Muscle of leg (tissue), 11 donors: ENCODE data around the gene RHOBTB3. TPM values are rescaled to one million over a fixed set of nuclear protein-coding genes. Genes with fewer than 3 reads are reported as not detected.

Experiments used
- DNase-seq: peaks from one replicate; pipeline ENCODE4 v3.0.0; 2013
- H3K27ac ChIP-seq: one replicate; pipeline ENCODE4 v1.5.1; 2013; ENCODE audit warnings: mild to moderate bottlenecking, low read length, control low read depth
- H3K27me3 ChIP-seq: one replicate; pipeline ENCODE4 v1.6.1; 2013; ENCODE audit warnings: low read length; ENCODE audit not compliant: control insufficient read depth, insufficient read depth
- H3K36me3 ChIP-seq: one replicate; pipeline ENCODE4 v1.6.1; 2013; ENCODE audit warnings: low read length; ENCODE audit not compliant: control insufficient read depth, insufficient read depth
- H3K4me1 ChIP-seq: one replicate; pipeline ENCODE4 v1.6.1; 2013; ENCODE audit warnings: low read length; ENCODE audit not compliant: control insufficient read depth, insufficient read depth
- H3K4me3 ChIP-seq: one replicate; pipeline ENCODE4 v1.5.1; 2013; ENCODE audit warnings: low read length, control low read depth
- H3K9me3 ChIP-seq: replicated peaks from 2 replicates; pipeline ENCODE4 v1.6.1; 2013; ENCODE audit warnings: low read depth, low read length; ENCODE audit not compliant: control insufficient read depth
- WGBS: methylation state at CpG from one replicate; pipeline ENCODE4 v1.1.5; 2013; ENCODE audit warnings: missing lambda C conversion rate; ENCODE audit not compliant: insufficient coverage; 5-methylcytosine and 5-hydroxymethylcytosine counted together
- polyA plus RNA-seq, 8 donors: library from polyadenylated mRNA; unstranded; fragments of 120-200 nt; gene quantifications; one replicate each; pipeline versions ENCODE4 v1.2.1 to v1.2.3, GENCODE V29; 2013; ENCODE audit warnings: inconsistent platforms in 1 of 8, low replicate concordance in 1 of 8; ENCODE audit not compliant: insufficient read length in 8 of 8, insufficient read depth in 1 of 8
- total RNA-seq: library from RNA; stranded (reverse); fragments of 120-200 nt; gene quantifications from one replicate; pipeline ENCODE4 v1.2.4, GENCODE V29; 2013

Gene RHOBTB3
- total and polyA plus RNA-seq, 9 donors: 63.6 to 153 (median 91.2) TPM

DNA sequence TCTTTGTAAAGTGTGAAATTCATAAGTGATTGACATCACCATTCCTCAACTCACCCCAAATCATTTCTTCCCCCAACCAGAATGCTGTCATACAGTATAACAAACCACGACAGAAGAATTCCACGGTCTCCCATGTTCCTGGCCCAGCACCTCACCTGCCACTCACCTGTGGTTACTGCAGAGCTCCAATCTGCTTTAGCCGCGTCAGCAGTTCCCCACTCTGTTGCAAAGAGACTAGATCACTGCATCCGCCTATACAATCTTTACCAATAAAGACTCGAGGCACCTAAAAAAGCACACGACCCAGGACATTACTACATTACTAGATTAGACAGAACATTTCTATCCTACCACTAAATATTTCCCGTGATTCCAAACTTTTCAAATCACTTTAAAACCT, 85.2 kb downstream of the RHOBTB3 start:
- Histone ChIP-seq H3K27me3 (no peaks in the 10 kb centered on the region), H3K27ac (no peak overlapping the region), H3K36me3 (peaks cover 7% of the 10 kb centered on the region), H3K4me3 (no peak overlapping the region), H3K4me1 (peaks cover 17% of the 10 kb centered on the region), H3K9me3 (no peaks in the 10 kb centered on the region)
- WGBS: 90% methylated on average over 7 of the region's 8 CpGs
- no peak for DNase-seq

GRCh38 chr5:95816776-95817175, 85.6 kb downstream of the RHOBTB3 start:
- WGBS: no CpG with 5 or more reads among the region's 4 CpGs
- peaks cover 7% of the 10 kb centered on the region for H3K36me3 ChIP-seq
- no peaks in the 10 kb centered on the region for H3K27me3 ChIP-seq
- no peak overlapping the region for H3K27ac ChIP-seq
- no peaks in the 10 kb centered on the region for H3K9me3 ChIP-seq
- DNase-seq: no peak
- no peak overlapping the region for H3K4me3 ChIP-seq
- peaks cover 21% of the 10 kb centered on the region for H3K4me1 ChIP-seq

DNA sequence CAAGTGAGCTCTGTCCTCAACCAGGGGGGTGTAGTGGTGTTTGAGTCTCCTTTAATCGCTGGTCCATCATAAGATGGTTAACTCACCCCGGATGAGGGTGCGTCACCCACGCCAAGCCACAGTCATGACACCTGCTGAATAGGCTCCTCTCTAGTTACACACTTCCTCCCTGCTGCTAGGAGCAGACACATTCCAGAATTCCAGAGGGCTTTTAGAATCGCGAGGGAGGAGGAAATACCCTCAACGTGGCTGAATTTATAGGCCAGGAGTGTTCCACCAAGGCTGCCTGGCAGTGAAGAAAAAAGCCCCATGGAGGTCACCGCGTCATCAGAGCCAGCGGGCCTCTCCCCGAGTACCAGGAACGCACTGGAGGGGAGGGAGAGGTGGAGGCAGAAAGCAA, 86.3 kb downstream of the RHOBTB3 start:
- 35% methylated on average over 11 of the region's 12 CpGs for WGBS
- Histone ChIP-seq H3K36me3 (peaks cover 7% of the 10 kb centered on the region), H3K4me1 (peaks cover 21% of the 10 kb centered on the region), H3K27ac (no peak overlapping the region), H3K27me3 (no peaks in the 10 kb centered on the region), H3K4me3 (no peak overlapping the region), H3K9me3 (no peaks in the 10 kb centered on the region)
- DNase-seq: no peak

GRCh38 chr5:95818181-95819147, 87.3 kb downstream of the RHOBTB3 start:
- peaks cover 26% of the 10 kb centered on the region for H3K4me1 ChIP-seq
- H3K9me3 ChIP-seq: no peaks in the 10 kb centered on the region
- no peak overlapping the region for H3K4me3 ChIP-seq
- peaks cover 7% of the 10 kb centered on the region for H3K36me3 ChIP-seq
- no peaks in the 10 kb centered on the region for H3K27me3 ChIP-seq
- no peak overlapping the region for H3K27ac ChIP-seq
- 63% methylated on average over 10 of the region's 14 CpGs for WGBS
- peak; percentile 55 for DNase-seq

DNA sequence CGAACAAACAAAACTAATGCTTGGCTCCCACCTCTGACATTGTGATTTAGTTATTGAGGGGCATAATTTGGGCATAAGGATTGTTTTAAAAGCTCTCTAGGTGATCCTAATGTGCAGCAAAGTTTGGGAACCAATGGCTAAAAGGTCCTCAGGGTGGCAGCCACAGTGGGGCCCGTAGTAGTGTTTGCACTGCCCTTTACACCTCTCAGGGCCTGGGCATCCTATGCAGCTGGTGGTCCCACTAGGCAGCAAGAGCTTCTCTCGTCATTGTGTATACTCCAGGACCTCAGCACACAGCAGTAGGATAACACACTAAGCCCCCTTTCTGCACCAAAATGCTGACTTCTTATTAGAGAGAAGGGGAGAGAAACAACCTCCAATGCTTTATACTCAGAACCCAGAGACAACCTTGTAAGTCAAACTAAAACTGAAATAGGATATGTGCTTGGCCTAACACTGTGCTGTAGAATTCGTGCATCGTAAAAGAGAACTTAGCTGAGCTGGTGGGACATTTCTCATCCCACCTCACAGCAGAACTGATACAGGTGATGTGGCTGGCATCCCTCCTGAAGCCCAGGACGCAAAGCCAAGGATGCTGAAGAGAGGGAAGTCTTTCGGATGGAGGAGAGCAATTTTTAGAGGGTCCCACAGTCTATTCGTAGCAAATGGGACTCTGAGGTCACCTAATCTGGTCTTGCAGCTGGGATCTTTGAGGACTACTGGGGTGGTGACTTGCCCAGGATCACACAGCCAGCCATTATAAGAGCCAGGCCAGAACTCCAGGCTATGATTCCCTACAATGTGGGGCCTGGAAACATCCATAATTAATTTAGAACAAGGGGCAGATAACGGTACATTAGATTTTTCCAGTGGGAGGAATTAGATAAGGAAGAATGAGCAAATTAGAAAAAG, 90.2 kb downstream of the RHOBTB3 start:
- H3K27me3 ChIP-seq: no peaks in the 10 kb centered on the region
- H3K27ac ChIP-seq: peak overlapping the region; percentile 74
- H3K36me3 ChIP-seq: peaks cover 5% of the 10 kb centered on the region
- DNase-seq: no peak
- H3K4me1 ChIP-seq: peaks cover 38% of the 10 kb centered on the region
- H3K9me3 ChIP-seq: no peaks in the 10 kb centered on the region
- 62% methylated on average over 3 of the region's 9 CpGs for WGBS
- H3K4me3 ChIP-seq: peak overlapping the region; percentile 77

DNA sequence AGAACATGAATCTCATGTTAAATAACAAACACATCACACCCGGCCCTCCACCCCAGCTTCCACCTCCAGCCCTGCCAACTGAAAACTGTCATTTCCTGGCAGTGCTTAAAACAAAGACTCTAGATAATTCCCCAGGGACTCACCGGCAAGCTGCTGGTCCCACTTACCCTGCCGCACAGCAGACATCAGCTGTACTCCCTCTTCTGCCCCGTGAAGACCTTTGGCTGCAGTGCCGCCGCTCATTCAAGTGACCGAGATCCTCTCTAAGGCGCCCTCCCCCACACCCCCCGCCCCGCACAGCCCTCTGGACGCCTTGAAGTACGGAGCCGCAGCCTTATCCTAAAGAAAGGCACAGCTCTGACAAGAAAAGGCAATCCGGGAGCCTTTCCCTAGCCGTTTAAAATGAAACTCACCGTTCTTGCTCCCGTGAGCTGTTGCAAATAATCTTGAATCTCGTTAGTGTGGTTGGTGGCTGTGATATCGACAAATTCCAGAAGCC, 91.0 kb downstream of the RHOBTB3 start:
- peaks cover 38% of the 10 kb centered on the region for H3K4me1 ChIP-seq

DNA sequence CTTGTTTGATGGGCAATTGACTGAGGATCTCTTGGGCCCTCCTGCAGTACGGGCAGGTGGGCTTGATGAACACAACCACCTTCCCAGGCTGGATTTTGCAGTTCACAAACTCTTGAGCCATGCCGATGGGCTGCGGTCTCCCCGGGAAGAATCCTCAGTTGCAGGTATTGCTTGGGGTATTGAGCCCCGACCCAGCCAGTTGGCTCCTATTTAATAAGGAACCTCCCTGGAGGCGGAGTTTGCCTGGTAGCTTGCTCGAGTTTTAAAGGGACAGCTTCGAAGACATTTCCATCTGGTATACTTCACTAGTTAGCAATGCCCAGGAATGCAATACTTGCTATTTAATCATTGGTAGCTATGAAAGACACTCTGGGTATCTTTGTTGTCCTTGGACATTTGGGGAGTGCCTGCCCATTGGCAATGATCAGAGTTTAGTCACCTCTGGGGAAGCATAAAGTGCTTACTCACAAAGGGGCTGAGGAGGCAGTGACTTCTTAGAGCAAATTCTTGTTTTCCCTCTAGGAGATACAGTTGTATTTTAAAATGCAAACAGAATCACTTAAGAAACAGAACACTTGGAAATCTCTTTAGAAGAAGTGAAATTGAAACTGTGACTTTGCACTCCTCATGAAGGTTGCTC, 91.5 kb downstream of the RHOBTB3 start, which contains the start of gene GLRX:
TSS of gene GLRX (minus strand) at position 185 of the 640 bp plus-strand sequence. CDS start at position 121, 64 bp downstream.
- Histone ChIP-seq H3K36me3 (peaks cover 3% of the 10 kb centered on the region), H3K27me3 (no peaks in the 10 kb centered on the region), H3K27ac (peak within 1 kb of the TSS; percentile 74), H3K9me3 (no peaks in the 10 kb centered on the region), H3K4me3 (peak within 1 kb of the TSS; percentile 77), H3K4me1 (peaks cover 34% of the 10 kb centered on the region)
- WGBS: 0% methylated on average over 1 of the region's 8 CpGs
- peak; percentile 88 for DNase-seq

More for the DNA sequence above, 91.0 kb downstream of the RHOBTB3 start:
- H3K36me3 ChIP-seq: peaks cover 3% of the 10 kb centered on the region
- peak overlapping the region; percentile 77 for H3K4me3 ChIP-seq
- H3K27ac ChIP-seq: peak overlapping the region; percentile 74
- no peaks in the 10 kb centered on the region for H3K27me3 ChIP-seq
- peak; percentile 70 for DNase-seq
- no peaks in the 10 kb centered on the region for H3K9me3 ChIP-seq
- 0% methylated on average over 14 of the region's 19 CpGs for WGBS

- H3K4me3 ChIP-seq: no peak overlapping the region
Measured at GRCh38 chr5:95823218-95823737, 92.1 kb downstream of the RHOBTB3 start.

DNA sequence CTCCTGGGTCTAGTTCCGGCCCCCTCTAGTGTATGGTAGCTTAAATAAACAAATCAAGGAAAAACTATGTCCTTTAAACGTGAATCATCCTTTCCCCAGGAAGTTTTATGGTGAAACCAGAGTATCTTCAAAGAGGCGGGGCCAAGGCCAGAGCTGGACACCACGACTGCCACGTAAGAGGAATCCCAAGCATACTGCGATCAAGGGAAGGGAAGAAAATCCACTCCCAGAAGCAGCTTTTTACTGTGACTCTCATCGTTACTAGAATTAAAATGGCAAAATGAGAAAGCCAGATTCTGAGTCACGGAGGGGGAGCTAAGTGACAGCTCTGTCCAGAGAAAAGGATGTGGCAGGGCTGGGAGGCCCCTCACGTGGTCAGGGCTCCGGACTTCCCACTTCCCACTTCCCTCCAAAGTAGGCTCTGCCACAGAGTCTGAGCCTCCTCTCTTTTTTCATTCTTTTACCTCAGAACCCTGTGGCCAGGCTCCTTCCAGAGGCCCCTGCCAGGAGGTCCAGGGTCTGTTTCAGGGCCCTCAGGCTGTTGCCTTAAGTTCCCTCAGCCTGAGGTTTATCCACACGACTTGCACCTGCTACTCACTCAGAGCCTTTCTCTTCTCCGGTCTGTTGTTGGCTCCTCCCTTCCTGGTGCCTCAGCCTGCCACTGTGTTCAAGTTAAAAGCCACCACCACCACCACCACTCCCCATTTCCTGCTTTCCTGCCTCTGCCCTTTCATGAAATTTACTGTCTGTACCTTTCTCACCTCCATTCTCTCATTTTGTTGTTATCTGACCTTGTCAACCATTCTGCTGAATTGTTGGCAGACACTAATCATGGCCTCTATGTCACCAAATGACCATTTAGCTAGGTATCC, 92.8 kb downstream of the RHOBTB3 start:
- Histone ChIP-seq H3K9me3 (no peaks in the 10 kb centered on the region), H3K27me3 (no peaks in the 10 kb centered on the region), H3K27ac (peak overlapping the region; percentile 74), H3K36me3 (no peaks in the 10 kb centered on the region), H3K4me3 (no peak overlapping the region), H3K4me1 (peaks cover 23% of the 10 kb centered on the region)
- peak; percentile 89 for DNase-seq
- WGBS: 21% methylated on average over 7 of the region's 12 CpGs

More at GRCh38 chr5:95823218-95823737, 92.1 kb downstream of the RHOBTB3 start:
- Histone ChIP-seq H3K27me3 (no peaks in the 10 kb centered on the region), H3K4me1 (peaks cover 29% of the 10 kb centered on the region), H3K27ac (peak overlapping the region; percentile 74), H3K9me3 (no peaks in the 10 kb centered on the region), H3K36me3 (peaks cover 3% of the 10 kb centered on the region)
- no peak for DNase-seq
- WGBS: 13% methylated on average over 1 of the region's 7 CpGs
